Adrenal gland (tissue), 12 donors: ENCODE measurements around the gene PIM3. TPM values are rescaled to one million over a fixed set of nuclear protein-coding genes. Genes with fewer than 3 reads are reported as not detected.
A peak's percentile ranks its signal among the peaks of the same experiment; 100 is the strongest.
"Not testable (repeated sequence)": the region's sequence is repeated elsewhere in the genome, so short reads cannot be mapped to it uniquely, and the experiment has no call there.

ENCODE experiments used
- DNase-seq, 7 donors: peaks; one replicate each; pipeline ENCODE4 v3.0.0-alpha.2; 2019 to 2020
- H3K27ac ChIP-seq, 5 donors: fragments of 200-600 bp; sonication (generic) in 4 of 5; 1 replicate in 3 of 5; 2 replicates in 2 of 5; pipeline versions ENCODE4 v1.5.1 to v1.8.0; 2016 to 2020; ENCODE audit warnings: mild to moderate bottlenecking in 1 of 5
- H3K27me3 ChIP-seq: fragments of 200-600 bp; 2 replicates; pipeline ENCODE4 v1.8.0; 2021
- H3K36me3 ChIP-seq, 2 donors: fragments of 200-600 bp; replicated peaks in 1 of 2; 1 replicate in 1 of 2; 2 replicates in 1 of 2; pipeline versions ENCODE4 v1.5.1 to v1.8.0; 2018 to 2022
- H3K4me1 ChIP-seq, 2 donors: fragments of 200-600 bp; replicated peaks in 1 of 2; 1 replicate in 1 of 2; 2 replicates in 1 of 2; pipeline versions ENCODE4 v1.5.1 to v1.8.0; 2018 to 2021
- H3K4me3 ChIP-seq, 4 donors: fragments of 200-600 bp; sonication (generic) in 3 of 4; one replicate each; pipeline ENCODE4 v1.5.1; 2016 to 2018
- H3K9me3 ChIP-seq, 3 donors: fragments of 200-600 bp; sonication (generic) in 1 of 3; replicated peaks in 1 of 3; 1 replicate in 2 of 3; 2 replicates in 1 of 3; pipeline versions ENCODE4 v1.5.1 to v1.8.0; 2016 to 2021
- CTCF ChIP-seq, 6 experiments: fragments of 450-650 bp in 4 of 6; fragments of 200-600 bp in 2 of 6; sonication (generic) in 1 of 6; IDR thresholded peaks; 1 replicate in 5 of 6; 2 replicates in 1 of 6; pipeline versions ENCODE4 v1.5.1 to v1.8.0; 2016 to 2021; ENCODE audit warnings: antibody characterized with exemption in 6 of 6, mild to moderate bottlenecking in 2 of 6, moderate library complexity in 1 of 6
- POLR2A ChIP-seq, 2 donors: fragments of 450-650 bp; IDR thresholded peaks; one replicate each; pipeline ENCODE4 v1.6.1; 2017; ENCODE audit warnings: antibody characterized with exemption in 2 of 2, mild to moderate bottlenecking in 2 of 2, moderate library complexity in 1 of 2
- WGBS, 4 donors: extraction: QIAGEN DNeasy Blood & Tissue Kit in 2 of 4; methylation state at CpG; one replicate each; pipeline versions ENCODE4 v1.1.5 to v1.1.7; 2013 to 2017; 5-methylcytosine and 5-hydroxymethylcytosine counted together
- intact Hi-C, 2 donors: fragments of 100-400 bp; cut with DNase I; formaldehyde crosslinking; loops; one replicate each; pipeline versions ENCODE4 v1.14.1 to v1.15.0; 2022 to 2023
- polyA plus RNA-seq, 3 donors: library from polyadenylated mRNA; stranded (reverse); fragments of 200-250 nt in 2 of 3; fragments of 350-450 nt in 1 of 3; fragmentation: Illumina TruSeq in 1 of 3; extraction: RNeasy Lipid Tissue Mini Kit (QIAGEN cat#74804) in 1 of 3; gene quantifications; one replicate each; pipeline ENCODE4 v1.2.3, GENCODE V29; 2013 to 2014
- total RNA-seq, 9 donors: library from RNA; depleted of rRNA in 4 of 9; stranded (reverse); fragments of >200 nt in 4 of 9; fragments of 120-200 nt in 1 of 9; fragmentation: NEBNext Ultra II Directional in 1 of 9; extraction: Animal tissue kit (Norgen Biotek cat#: 25700) in 1 of 9; gene quantifications; one replicate each; pipeline versions ENCODE4 v1.1.0 to v1.2.4, GENCODE V29; 2013 to 2023
- donor health status: healthy with polysubstance abuse.
- donor health status: Bipolar disorder and iron deficiency.
- donor health status: DM: yes; HTN: yes; CAD: no.
- donor health status: DM: no; HTN: no; CAD: no.
- donor health status: DM: no; HTN: no; CAD: no.
- donor health status: DM: yes; HTN: yes; CAD: no.

Gene PIM3
- total and polyA plus RNA-seq, 12 donors: 7.2 to 99.2 (median 51.7) TPM

GRCh38 chr22:49942565-49943404 is 17.8 kb upstream of the PIM3 start:
- TF ChIP-seq CTCF (IDR thresholded peaks at IDR 0.05) (no peak), POLR2A (IDR thresholded peaks at IDR 0.05) (no peak)
- 84 to 93% (median 90%) methylated on average over 8 to 21 of the region's 21 CpGs for WGBS, 4 donors
- Histone ChIP-seq H3K36me3 (no peaks in the 10 kb centered on the region), H3K9me3 (no peaks in the 10 kb centered on the region), H3K4me3 (no peak overlapping the region), H3K27ac (no peak overlapping the region), H3K27me3 (no peaks in the 10 kb centered on the region), H3K4me1 (peaks cover 0 to under 1% of the 10 kb centered on the region in 2 donors)
- no peak for DNase-seq
- intact Hi-C loops: no loop called here

GRCh38 chr22:49943405-49943765 is 17.2 kb upstream of the PIM3 start:
- intact Hi-C loops: no loop called here
- Histone ChIP-seq H3K36me3 (no peaks in the 10 kb centered on the region), H3K9me3 (no peaks in the 10 kb centered on the region), H3K27me3 (no peaks in the 10 kb centered on the region), H3K4me3 (no peak overlapping the region), H3K27ac (no peak overlapping the region), H3K4me1 (no peaks in the 10 kb centered on the region)
- TF ChIP-seq CTCF (IDR thresholded peaks at IDR 0.05) (no peak), POLR2A (IDR thresholded peaks at IDR 0.05) (no peak)
- WGBS, 4 donors: 63 to 96% (median 90%) methylated on average over 2 to 11 of the region's 11 CpGs
- DNase-seq: no peak

GRCh38 chr22:49943771-49944398 is 16.7 kb upstream of the PIM3 start:
- Histone ChIP-seq H3K9me3 (no peaks in the 10 kb centered on the region), H3K36me3 (no peaks in the 10 kb centered on the region), H3K27me3 (no peaks in the 10 kb centered on the region), H3K4me3 (no peak overlapping the region), H3K4me1 (no peaks in the 10 kb centered on the region), H3K27ac (peak overlapping the region in 1 of 5 donors; percentile 49)
- no peak for DNase-seq
- 91 to 100% (median 93%) methylated on average over 5 to 25 of the region's 25 CpGs for WGBS, 4 donors
- no peak for TF ChIP-seq POLR2A (IDR thresholded peaks at IDR 0.05)
- no peak for TF ChIP-seq CTCF (IDR thresholded peaks at IDR 0.05)
- intact Hi-C loops: no loop called here

- peak overlapping the region in 1 of 5 donors; percentile 49 for H3K27ac ChIP-seq
- TF ChIP-seq POLR2A (IDR thresholded peaks at IDR 0.05) (no peak), CTCF (IDR thresholded peaks at IDR 0.05) (no peak)
- 92 to 95% (median 93%) methylated on average over 12 to 13 of the region's 13 CpGs; no CpG with 5 or more reads in 1 of the 4 donors for WGBS, 4 donors
Measured at GRCh38 chr22:49944399-49944891, 16.1 kb upstream of the PIM3 start.

GRCh38 chr22:49945042-49945794 is 15.4 kb upstream of the PIM3 start:
- intact Hi-C loops, DNase-seq, H3K9me3 ChIP-seq, H3K4me3 ChIP-seq, H3K36me3 ChIP-seq, H3K4me1 ChIP-seq, H3K27ac ChIP-seq, H3K27me3 ChIP-seq: not testable (repeated sequence)
- WGBS, 4 donors: 79 to 87% (median 84%) methylated on average over 3 to 17 of the region's 17 CpGs

More at GRCh38 chr22:49944399-49944891, 16.1 kb upstream of the PIM3 start:
- Histone ChIP-seq H3K4me3 (no peak overlapping the region), H3K36me3 (no peaks in the 10 kb centered on the region), H3K4me1 (no peaks in the 10 kb centered on the region), H3K9me3 (no peaks in the 10 kb centered on the region), H3K27me3 (no peaks in the 10 kb centered on the region)
- intact Hi-C loops: no loop called here
- DNase-seq: no peak
